Measurements from ENCODE around the gene ALPG. TPM values are rescaled to one million over a fixed set of nuclear protein-coding genes. Genes with fewer than 3 reads are reported as not detected.
"Not testable (repeated sequence)": the region's sequence is repeated elsewhere in the genome, so short reads cannot be mapped to it uniquely, and the experiment has no call there.

The ALPG gene
- total RNA-seq, 4 donors from 2014 or later, result not detected

DNA sequence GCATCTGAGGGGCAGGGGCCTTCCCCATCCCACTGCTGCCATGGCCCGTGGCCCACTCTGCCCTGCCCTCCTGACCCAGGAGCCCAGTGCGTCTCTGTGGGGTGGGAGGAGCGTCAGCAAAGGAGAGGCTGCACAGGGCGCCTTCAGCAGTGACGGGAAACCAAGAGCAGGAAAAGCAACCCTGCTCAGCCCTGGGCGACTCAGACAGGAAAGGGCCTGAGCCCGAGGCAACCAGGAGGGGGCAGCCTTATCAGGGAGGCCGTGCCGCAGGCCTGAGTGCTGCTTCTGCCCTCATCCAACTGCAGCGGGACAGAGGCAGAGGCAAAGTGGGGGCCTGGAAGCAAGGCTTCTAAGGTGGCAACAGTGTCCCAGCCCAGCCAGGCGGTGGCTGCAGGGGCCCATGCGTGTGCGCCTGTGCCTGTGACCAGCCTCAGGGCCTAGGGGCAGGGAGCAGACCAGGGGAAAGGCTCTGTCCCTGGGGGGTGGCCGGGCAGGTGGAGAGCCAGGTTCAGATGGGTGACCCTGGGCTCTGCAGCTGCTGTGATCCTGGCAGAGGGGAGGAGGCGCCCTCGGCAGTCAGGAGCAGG is 26.0 kb downstream of the ALPG start:
- Histone ChIP-seq H3K36me3 (no peaks in the 10 kb centered on the region), H3K4me3 (no peak overlapping the region), H3K27ac (no peak overlapping the region), H3K9me3 (no peaks in the 10 kb centered on the region), H3K27me3 (no peaks in the 10 kb centered on the region), H3K4me1 (no peaks in the 10 kb centered on the region)
- ATAC-seq (no peak), DNase-seq (no peak)
- TF ChIP-seq, protein P1, sequence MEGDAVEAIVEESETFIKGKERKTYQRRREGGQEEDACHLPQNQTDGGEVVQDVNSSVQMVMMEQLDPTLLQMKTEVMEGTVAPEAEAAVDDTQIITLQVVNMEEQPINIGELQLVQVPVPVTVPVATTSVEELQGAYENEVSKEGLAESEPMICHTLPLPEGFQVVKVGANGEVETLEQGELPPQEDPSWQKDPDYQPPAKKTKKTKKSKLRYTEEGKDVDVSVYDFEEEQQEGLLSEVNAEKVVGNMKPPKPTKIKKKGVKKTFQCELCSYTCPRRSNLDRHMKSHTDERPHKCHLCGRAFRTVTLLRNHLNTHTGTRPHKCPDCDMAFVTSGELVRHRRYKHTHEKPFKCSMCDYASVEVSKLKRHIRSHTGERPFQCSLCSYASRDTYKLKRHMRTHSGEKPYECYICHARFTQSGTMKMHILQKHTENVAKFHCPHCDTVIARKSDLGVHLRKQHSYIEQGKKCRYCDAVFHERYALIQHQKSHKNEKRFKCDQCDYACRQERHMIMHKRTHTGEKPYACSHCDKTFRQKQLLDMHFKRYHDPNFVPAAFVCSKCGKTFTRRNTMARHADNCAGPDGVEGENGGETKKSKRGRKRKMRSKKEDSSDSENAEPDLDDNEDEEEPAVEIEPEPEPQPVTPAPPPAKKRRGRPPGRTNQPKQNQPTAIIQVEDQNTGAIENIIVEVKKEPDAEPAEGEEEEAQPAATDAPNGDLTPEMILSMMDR (IDR thresholded peaks at IDR 0.05 in 4 of 5, conservative IDR thresholded peaks at IDR 0.05 in 1 of 5), result no peak
- no peak for TF ChIP-seq POLR2A (IDR thresholded peaks at IDR 0.05)
- in situ Hi-C loops (cut with MboI; ENCODE audit: low sequenced_read_pairs in 4 of 4), result loop anchor here (10.0 to 25.0 kb wide), 2 partner anchors 520 to 528 kb away; no protein-coding TSS in a partner anchor
- intact Hi-C loops (cut with DNase I; ENCODE audit: low total_unique reads), result no loop called here

- H3K36me3 ChIP-seq; DNase-seq; H3K4me3 ChIP-seq; H3K9me3 ChIP-seq; H3K27ac ChIP-seq; intact Hi-C loops (cut with DNase I; ENCODE audit: low total_unique reads); ATAC-seq; H3K4me1 ChIP-seq; H3K27me3 ChIP-seq: not testable (repeated sequence)
- in situ Hi-C loops (cut with MboI; ENCODE audit: low sequenced_read_pairs in 4 of 4), result loop anchor here (10.0 to 25.0 kb wide), 2 partner anchors 521 to 529 kb away; no protein-coding TSS in a partner anchor
Observed at GRCh38 chr2:232433622-232434021, 27.0 kb downstream of the ALPG start.

DNA sequence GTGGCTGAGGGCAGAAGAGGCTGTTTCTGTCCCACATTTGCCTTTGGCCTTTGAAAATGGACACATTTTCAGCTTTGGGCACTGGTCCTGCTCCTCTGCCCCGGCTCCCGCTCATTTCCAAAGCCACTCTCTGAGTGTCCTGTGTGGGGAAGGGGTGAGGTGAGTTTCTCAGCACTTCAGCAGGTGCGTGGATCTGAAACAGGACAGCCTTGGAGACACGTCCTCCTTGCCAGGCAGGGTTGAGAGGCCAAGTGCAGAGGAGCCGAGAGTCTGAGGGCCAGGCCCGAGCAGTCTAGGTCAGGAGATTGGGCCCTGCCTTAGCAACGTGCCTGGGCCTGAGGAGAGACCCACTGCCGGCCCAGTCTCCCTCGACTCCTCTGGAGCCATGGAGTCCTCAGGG is 27.4 kb downstream of the ALPG start:
- no peak for TF ChIP-seq POLR2A (IDR thresholded peaks at IDR 0.05)
- TF ChIP-seq, protein P1 (IDR thresholded peaks at IDR 0.05 in 4 of 5, conservative IDR thresholded peaks at IDR 0.05 in 1 of 5), result no peak
- ATAC-seq (no peak), DNase-seq (no peak)
- in situ Hi-C loops (cut with MboI; ENCODE audit: low sequenced_read_pairs in 4 of 4) (loop anchor here (10.0 to 25.0 kb wide), 2 partner anchors 522 to 529 kb away; no protein-coding TSS in a partner anchor), intact Hi-C loops (cut with DNase I; ENCODE audit: low total_unique reads) (no loop called here)
- H3K4me1 ChIP-seq, result no peaks in the 10 kb centered on the region
- H3K27ac ChIP-seq, result no peak overlapping the region
- no peak overlapping the region for H3K4me3 ChIP-seq
- H3K27me3 ChIP-seq, result no peaks in the 10 kb centered on the region
- no peaks in the 10 kb centered on the region for H3K9me3 ChIP-seq
- H3K36me3 ChIP-seq, result no peaks in the 10 kb centered on the region

- no peak for ATAC-seq
- in situ Hi-C loops (cut with MboI; ENCODE audit: low sequenced_read_pairs in 4 of 4) (loop anchor here (10.0 to 25.0 kb wide), 2 partner anchors 522 to 530 kb away; no protein-coding TSS in a partner anchor), intact Hi-C loops (cut with DNase I; ENCODE audit: low total_unique reads) (no loop called here)
- TF ChIP-seq, protein P1 (IDR thresholded peaks at IDR 0.05 in 4 of 5, conservative IDR thresholded peaks at IDR 0.05 in 1 of 5), result no peak
- no peak for TF ChIP-seq POLR2A (IDR thresholded peaks at IDR 0.05)
- no peaks in the 10 kb centered on the region for H3K27me3 ChIP-seq
- DNase-seq, result no peak
- no peaks in the 10 kb centered on the region for H3K36me3 ChIP-seq
- H3K9me3 ChIP-seq, result no peaks in the 10 kb centered on the region
- no peak overlapping the region for H3K27ac ChIP-seq
- no peaks in the 10 kb centered on the region for H3K4me1 ChIP-seq
- H3K4me3 ChIP-seq, result no peak overlapping the region
Observed at GRCh38 chr2:232434563-232435374, 28.1 kb downstream of the ALPG start.

DNA sequence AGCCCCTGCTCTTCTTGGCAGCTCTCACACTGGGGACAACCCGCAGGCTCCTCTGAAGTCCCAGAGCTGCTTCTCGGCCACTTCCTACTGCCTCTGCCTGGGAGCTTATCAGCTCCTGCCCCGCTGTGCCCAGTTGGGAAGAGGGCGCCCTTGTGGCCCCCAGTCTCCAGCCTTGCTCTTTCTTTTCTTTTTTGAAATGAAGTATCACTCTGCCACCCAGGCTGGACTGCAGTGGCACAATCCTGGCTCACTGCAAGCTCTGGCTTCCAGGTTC is 28.7 kb downstream of the ALPG start:
- H3K4me1 ChIP-seq, result peaks cover 0 to under 1% of the 10 kb centered on the region in 2 donors
- ATAC-seq (no peak), DNase-seq (no peak)
- in situ Hi-C loops (cut with MboI; ENCODE audit: low sequenced_read_pairs in 4 of 4), result loop anchor here (10.0 to 25.0 kb wide), 2 partner anchors 523 to 531 kb away; no protein-coding TSS in a partner anchor
- H3K27ac ChIP-seq, result no peak overlapping the region
- TF ChIP-seq POLR2A (IDR thresholded peaks at IDR 0.05), result no peak
- TF ChIP-seq, protein P1 (IDR thresholded peaks at IDR 0.05 in 4 of 5, conservative IDR thresholded peaks at IDR 0.05 in 1 of 5), result no peak
- H3K9me3 ChIP-seq, result no peaks in the 10 kb centered on the region
- H3K36me3 ChIP-seq, result no peaks in the 10 kb centered on the region
- intact Hi-C loops (cut with DNase I; ENCODE audit: low total_unique reads), result no loop called here
- no peak overlapping the region for H3K4me3 ChIP-seq
- H3K27me3 ChIP-seq, result no peaks in the 10 kb centered on the region
